NAMALWA (cell line): ENCODE results near the gene MYO18A.
"Not testable (repeated sequence)": the region's sequence is repeated elsewhere in the genome, so short reads cannot be mapped to it uniquely, and the experiment has no call there.

Experiments
- DNase-seq: peaks from one replicate; pipeline ENCODE4 v3.0.0-alpha.2; 2015; ENCODE audit warnings: low spot score

The MYO18A gene

DNA sequence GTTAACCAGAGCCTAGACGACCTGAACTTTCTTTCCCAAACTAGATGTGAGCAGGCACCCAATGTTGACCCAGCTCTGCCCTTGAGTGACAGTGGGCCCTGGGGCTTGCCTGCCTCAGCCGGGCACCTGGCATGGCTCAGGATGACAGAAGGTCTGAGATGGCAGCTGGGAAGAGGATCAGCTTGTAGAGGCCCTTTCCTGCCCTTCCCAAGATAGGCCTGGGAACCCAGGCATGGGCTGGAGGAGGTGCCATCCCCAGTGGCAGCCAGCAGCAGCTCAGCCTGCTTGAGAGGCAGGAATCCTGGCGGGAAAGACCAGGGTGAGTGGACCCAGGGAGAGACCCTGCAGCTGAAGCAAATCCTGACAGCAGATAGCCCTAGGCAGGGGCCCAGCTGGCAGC is 78.2 kb downstream of the MYO18A start:
- DNase-seq, result no peak

DNA sequence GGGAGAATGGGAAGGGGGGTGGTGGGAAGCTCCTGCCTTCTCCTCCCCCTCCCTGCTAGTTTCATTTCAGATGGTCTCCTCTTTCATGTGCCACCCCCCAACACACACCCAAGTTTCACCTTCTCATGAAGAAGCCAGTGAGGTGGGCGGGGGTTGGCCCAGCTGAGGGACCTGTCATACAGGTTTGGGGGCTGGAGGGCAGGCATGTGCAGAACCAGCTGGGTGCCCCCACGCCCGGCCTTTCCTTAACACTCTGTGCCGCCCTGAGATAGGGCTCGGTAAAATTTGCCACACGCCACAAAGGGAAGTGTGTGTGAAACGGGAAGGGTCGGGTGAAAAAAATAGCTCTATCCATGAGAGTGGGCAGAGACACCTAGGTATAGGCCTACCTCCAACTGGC is 79.9 kb downstream of the MYO18A start:
- DNase-seq, result no peak

DNA sequence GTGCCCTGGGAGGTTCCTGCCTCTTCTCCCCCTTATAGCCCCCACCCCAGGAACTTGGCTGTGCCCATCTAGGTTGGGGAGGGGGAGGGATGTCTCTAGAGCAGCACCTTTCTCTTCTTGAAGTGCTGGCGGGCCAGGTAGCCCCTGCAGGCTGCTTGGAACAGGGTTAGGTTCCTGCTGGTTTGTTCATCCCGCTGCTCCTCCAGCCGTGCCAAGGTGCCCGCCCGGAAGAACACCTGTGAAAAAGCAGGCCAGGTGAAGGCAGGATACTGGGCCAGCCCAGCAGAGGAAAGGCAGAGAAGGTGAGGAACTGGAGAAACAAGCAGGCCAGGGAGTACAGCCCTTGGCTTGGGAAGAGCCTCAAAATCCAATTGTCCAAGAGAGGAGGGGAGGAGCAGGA is 80.7 kb downstream of the MYO18A start:
- no peak for DNase-seq

DNA sequence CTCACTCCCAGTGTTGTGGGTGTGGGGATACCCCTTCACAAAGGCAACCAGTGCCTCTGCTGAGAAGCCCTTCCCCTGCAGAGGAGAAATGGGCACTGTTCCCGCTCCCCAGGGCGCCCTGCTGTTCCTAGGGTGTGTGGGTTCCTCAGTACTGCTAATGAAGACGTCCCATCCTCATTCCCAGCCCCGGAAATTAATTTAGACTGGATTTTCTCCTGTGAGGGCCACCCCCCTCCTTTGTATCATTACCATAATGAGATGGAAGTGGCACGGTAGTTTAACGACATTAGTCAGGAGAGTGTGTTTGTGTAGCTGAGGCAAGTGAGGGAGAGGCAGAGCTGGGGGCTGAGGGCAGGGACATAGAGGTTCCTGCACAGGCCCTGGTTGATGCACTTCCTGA is 84.1 kb downstream of the MYO18A start:
- no peak for DNase-seq

DNA sequence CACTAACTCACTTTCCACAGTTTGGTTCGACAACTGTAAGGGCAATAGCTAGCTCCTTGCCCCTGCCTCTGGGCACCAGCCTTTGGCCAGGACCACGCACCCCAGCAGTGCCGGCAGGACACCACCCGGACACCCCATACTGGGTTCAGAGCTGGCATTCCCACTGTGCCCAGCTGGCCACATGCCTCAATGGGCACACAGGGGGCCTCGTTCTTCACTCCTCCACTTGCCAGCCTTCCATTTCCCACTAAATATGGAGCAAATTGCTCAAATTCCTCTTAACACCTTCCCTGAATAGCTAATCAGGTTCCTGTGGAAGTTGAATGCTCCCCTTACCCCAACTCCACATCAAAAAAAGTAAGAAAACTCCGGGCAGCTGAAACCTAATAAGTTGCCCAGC is 84.8 kb downstream of the MYO18A start:
- DNase-seq, result no peak

DNA sequence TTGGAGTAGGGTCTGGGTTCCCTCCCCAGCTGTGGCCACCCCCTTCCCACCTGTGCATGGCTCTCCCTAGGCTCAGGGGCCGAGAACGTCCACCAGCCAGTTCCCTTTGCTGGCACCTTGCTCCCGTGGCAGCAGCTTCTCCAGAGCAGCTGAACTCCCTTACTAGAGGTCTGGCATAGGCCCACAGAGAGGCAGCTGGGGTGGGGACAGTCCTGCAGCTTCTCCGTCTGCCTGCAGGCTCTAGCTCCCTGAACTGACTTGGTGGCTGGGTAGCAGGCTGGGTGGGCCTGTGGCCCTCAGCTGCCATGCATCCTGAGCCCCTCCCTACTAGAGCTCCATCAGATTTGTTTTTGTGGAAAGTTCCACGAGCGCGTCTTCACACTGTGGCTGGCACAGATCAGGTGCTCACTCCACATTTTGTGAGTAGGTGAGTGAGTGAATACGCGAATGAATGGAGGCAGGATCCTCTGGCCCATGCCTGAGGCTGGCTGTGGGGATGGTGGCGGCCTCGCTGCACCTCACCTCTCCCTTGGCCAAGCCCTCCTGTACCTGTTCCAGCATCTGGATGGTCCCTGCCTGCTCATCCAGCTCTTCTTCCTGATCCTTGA is 86.0 kb downstream of the MYO18A start:
- no peak for DNase-seq

DNA sequence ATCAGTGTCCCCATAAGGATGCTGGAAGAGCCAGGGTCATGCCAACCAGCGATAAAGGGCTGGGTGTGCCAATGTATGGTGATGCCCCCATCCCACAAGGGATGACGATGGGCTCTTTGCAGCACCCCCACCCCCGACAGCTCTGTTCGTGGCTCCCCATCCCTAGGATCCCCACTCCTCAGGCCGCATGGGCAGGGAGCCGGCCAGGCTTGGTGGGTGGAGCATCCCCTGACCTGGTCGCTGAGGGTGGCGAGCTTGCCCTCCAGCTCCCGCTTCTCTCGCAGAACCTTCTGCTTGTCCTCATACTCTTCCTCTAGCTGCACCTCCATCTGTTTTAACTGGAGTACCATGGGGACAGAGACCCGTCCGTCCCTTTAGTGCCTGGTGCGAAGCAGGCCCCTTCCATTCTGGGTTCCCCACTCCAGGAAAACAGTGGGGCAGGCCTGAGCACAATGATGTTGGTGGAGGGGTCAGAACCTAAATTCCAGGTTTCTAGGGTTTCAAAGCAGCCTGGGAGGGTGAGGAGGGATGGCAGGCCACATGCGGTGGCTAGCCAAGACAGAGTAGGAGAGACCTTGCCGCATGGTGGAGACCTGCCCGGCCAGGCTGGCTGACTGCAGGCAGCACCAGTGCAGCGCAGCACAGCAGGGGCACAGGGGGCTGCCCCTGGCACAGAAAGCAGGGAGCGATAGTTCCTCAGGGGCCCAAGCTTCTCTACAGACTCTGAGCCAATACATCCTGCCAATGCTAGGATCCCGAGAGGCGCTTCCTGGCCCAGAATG is 86.9 kb downstream of the MYO18A start:
- DNase-seq, result no peak

DNA sequence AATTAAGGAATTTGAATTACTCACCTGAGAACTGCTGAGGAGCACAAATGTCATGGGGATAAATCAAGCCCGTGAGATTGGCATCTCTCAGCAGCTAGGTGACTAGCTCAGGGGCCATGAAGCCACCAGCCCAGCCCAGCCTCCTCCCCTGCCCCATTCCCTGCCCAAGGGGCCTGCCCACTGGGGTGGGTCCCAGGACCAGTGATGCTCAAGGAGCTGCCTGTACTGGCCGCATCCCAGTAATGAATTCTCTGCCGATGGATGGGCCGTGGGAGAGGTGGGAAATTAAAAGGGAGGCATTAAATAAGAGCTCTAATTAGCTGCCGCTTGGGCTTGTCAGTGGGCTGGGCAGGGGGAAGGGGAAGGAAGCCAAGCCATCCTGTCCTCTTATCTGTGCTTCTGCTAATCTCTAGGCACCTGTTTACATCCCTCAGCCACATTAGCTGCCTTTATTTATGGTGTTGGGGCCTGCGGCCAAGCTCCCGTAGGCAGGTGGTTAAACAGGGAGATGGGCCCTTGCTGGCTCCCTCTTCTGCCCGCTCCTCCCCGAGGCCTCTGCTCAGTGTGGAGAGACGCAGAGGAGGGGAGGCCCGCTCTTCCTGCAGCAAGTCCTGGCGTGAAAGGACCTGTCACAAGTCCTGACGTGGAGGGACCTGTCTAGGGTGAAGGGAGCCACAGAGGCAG is 88.5 kb downstream of the MYO18A start:
- DNase-seq, result no peak

DNA sequence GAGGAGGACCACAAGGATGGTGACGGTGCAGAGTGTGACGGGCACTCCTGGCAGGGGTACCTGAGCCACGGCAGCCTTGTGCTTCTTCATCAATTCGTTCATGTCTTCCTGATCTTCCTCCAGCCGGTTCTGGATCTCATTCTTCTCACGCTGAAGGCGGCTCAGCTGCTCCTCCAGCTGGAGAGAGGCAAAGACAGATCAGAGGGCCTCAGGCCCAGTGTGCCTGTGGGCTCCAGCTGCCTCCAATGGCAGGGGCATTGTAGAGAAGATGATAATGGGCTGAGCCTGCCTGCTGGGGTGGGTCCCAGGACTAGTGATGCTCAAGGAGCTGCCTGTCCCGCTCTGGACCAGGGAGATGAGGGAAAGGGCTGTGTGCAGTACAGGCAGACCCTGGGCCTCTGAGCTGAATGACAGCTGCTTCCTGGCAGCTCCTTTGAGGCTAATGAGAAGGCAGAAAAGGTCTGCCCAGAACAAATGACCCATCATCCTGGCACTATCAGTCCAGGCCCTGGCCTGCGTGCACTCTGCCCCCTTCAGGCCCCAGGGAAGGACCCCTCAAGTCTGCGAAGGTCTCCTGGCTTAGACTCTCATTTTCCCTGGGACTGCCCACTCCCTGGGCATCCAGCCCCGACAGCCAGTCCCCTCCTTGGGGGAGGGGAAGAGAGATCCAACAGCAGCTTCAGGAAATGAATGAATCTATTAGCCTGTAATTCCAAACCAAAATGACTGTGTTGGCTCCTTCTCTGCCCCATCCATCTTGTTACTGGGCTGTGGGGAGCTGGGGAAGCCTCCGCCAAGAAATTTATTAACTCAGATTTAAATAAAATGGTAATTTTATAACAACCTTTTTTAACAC is 89.2 kb downstream of the MYO18A start:
- no peak for DNase-seq

DNA sequence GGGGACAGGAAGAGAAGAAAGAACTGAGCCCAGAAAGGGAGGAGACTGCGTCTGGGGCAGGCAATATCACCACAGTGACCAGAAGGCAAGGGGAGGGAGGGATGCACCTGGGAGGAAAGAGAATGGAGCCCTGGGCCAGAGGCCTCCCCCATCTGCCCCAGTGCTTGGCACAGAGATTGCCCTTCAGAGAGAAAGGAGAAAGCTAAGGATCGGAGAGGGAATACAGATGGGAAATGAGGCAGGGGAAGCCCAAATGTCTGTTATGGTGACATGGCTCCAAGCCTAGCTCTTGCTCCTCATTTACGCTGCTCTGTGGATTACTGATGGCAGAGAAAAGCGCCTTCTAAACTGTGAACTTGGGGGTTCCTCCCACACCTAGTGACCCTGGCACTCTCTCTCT is 90.1 kb downstream of the MYO18A start:
- no peak for DNase-seq

DNA sequence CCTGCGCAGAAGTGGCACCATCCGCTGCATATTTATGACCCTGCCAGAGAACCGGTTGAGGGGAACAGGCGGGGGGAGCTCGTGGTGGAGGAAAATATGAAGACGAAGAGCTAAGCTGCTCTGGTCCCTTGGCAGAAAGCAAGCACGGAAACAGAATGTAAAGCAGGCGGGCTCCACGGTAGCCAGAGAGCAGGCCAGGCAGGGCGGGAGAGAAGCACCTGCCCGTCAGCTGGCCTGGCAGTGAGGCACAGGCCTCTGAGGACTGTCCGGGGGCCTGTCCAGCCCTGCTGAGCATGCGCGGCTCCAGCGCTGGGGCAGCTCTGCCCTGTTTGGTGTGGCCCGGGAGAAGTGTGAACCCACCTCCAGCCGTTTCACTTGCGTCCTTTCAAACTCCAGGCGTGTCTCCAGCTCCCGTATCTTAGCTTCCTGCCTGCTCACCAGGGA is 90.6 kb downstream of the MYO18A start:
- DNase-seq, result no peak

DNA sequence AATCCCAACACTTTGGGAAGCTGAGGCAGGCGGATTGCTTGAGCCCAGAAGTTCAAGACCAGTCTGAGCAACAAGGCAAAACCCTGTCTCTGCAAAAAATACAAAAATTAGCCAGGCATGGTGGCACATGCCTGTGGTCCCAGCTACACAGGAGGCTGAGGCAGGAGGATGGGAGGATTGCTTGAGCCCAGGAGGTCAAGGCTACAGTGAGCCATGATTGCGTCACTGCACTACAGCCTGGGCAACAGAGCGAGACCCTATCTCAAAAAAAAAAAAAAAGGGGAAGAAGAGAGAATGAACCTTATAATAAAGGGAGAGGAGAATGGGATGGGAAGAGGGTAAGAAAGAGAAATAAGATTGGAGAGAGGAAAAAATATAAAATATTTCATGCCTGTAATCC is 91.4 kb downstream of the MYO18A start:
- DNase-seq, result not testable (repeated sequence)

DNA sequence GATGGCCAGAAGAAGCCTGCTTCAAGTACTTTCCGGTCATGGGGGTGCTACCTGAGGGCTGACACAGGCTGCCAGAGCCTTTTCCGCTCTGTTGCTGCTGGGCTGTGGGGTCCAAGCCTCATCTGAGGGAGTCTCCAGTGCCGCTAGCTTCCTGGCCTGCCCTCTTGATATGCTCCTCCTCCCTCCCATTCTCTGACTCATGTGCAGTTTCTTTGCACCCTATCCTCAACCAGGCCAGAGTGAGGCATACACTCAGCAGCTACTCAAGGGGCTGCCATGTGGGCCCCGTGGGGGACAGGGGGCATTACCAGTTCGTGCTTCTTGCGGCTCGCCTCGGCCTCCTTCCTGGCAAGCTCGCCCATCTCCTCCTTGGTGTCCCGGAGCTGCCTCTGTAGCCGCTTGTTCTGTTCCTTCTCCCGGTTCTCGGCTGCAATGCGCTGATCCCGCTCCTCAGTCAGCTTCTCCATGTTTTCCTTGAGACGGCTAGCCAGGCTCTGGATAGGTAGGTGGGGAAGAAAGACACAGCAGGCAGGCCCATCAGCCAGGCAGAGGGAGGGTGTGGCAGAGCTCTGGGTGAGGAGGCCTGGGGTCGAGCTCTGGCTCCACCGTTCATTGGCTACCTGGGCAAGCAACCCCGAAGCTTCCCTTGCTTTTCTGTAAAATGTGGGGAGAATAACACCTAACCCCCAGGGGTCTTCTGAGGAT is 93.4 kb downstream of the MYO18A start:
- DNase-seq, result no peak

DNA sequence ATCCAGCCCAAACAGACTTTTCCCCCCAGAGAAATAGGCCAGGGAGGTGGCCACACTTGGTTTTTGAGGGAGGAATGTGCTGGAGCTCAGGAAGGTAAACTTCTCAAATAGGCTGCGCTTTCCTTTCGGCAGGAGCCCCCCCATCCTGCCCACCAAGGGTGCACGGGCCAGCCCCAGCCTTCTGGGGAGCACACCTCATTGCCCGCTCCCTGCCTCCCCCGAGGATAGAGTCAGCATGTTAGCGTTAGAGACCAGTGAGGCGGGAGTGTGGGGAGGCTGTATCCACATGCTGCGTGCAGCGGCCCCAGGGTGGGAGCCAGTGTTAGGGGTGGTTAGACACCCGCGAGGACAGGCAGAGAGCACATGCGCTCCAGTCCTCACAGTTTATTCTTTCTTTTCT is 95.0 kb downstream of the MYO18A start:
- no peak for DNase-seq

DNA sequence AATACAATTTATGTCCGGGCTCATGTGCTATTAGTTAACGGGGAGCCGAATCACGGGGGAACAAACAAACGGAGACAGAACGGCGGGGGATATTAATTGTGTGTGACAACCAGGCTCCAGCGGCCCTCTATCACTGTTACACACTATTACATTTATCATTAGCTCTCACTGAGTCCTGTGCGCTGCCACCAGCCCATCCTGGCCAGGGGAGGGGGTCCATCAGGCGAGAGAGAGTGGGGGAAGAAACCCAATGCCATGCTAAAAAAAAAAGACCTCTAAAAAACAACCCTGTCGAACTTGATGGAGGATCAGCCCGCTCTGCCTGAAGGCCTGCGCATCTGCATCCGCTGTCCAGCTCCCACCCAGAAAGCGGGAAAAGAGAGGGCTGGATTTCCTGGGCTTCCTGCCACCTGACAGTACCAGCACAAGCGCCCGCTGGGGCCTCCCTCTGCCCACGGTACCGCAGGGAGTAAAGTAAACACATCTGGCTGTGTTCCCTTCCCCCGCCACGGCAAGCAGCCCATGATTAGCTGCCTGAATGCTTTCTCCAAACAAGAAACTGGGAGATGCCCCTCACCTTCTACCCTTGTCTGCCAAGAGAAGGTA is 95.6 kb downstream of the MYO18A start:
- no peak for DNase-seq

DNA sequence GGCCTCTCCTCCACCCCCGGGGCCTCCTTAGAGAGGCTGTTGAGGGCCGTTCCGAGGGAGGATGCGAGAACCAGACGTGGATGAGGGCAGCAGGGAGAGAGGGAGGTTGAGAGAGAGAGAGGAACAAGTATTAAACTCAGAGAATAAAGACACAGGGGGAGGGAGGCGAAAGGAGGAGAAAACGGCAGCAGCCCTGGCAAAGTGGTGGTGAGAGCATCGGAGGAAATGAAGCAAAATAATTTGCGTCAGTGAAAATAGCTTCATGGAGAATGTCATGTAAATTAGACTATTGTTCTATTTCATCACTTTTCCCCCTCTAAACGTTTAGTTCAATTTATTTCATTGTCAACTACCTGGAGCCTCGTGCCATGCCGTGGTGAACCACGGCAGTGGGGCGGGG is 99.2 kb downstream of the MYO18A start:
- no peak for DNase-seq

DNA sequence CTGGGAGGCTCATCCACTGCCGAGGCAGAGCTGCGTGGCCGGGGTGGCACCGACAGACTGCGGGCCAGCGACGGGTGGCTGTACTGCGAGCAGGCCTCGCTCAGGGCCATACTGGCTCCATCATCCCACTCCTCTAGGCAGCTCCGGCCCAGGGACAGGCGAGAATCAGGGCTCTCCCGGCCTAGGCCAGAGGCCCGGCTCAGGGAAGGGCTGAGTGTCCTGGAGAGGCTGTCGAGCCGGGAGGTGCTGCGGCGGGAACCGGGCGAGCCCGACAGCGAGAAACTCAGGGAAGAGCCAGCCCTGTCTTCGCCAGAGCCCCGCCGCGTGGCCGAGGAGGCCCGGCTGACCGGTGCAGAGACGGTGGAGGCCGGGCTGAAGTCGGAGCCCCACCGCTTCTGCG is 99.9 kb downstream of the MYO18A start:
- no peak for DNase-seq

DNA sequence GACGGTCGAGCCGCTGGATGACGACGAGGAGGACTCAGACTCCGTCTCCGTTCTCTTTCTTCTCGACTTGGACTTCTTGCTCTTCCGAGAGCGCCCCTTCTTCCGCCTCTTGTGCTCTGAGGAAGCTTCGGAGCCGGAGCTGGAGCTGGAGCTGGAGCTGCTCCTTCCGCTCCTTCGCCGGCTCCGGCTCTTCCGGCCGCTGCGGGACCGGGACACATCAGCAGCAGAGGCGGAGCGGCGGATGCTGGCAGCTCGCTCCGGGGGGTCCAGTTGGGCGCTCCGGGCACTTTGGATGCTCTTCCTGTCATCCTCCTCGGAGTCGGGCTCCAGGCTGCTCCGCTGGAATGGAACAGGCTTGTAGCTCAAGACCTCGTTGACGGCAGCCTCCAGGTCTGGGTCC is 100.3 kb downstream of the MYO18A start:
- DNase-seq, result no peak

DNA sequence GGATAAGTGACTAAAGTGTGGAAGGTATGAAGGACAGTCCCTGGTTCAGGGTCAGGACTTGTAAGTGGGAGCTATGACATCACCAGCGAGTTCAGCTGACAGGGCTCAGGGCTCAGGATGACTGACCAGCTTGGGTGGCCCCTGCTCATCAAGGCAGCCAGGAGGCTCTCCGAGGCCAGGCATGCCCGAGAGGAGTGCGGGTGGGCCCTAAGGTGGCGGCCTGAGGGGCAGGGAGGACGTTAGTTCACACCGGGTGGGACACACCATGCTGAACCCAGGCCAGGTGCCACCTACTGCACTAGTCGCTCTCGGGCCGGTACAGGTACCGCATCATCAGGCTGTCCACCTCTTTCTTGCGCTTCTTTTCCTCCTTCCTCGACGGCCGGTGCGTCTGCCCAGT is 100.8 kb downstream of the MYO18A start:
- no peak for DNase-seq

DNA sequence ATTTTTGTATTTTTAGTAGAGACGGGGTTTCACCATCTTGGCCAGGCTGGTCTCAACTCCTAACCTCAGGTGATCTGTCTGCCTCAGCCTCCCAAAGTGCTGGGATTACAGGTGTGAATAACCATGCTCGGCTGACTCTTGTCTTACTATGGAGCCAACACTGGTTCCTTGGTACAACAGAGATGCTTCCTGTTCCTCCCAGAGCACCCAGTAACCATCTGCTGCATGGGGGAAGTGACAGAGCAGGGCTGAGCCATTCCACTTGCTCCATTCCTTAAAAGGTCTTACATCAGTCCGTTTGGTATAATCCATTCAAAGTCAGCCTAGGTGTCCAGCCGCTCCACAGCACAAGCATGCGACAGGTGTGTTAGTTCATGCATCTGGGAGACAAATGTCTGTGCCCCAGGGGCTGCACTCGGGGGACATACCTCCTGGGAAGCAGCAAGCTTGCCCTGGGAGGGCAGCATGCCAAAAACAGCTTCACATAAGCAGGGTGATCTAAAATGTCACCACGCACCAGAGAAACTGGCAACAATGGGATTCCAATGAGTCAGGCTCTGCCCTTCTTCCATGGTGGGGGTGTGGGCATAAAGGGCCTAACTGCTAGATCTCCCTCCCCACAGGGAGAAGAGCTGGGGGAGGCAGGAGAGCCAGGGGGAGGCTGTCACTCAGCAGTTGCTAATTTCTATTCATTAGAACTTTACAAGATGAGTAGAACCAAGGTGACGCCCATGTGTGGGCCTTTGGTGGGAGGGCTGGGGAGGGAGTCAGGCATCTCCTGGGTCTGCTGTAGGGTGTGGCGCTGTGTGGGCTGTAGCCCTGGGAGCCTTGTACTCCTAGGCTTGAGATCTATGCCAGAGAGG is 101.8 kb downstream of the MYO18A start:
- DNase-seq, result no peak
